ENCODE results near the gene MOB3B. TPM values are rescaled to one million over a fixed set of nuclear protein-coding genes. Genes with fewer than 3 reads are reported as not detected.

The MOB3B gene
- polyA plus RNA-seq, 2 of the 4 experiments (the other 2 are of a cell fraction) = 6.0 to 6.4 TPM

GRCh38 chr9:27476870-27477515 is 52.6 kb downstream of the MOB3B start:
- DNase-seq (ENCODE audit: low read depth in 1 of 2, low spot score in 1 of 2) = no peak
- H3K4me3 ChIP-seq = no peak overlapping the region
- ChIA-PET CTCF (interaction anchor here (1.1 to 2.0 kb wide), 3 partner anchors 11 to 143 kb away, joined by 4 to 10 read pairs (median 4); no protein-coding TSS in a partner anchor), POLR2A (no interaction called here)
- no peaks in the 10 kb centered on the region for H3K4me1 ChIP-seq
- TF ChIP-seq CHD2 (IDR thresholded peaks at IDR 0.05; ENCODE audit: low read length, partially characterized antibody) = no peak
- no peak for TF ChIP-seq JUN (IDR thresholded peaks at IDR 0.05)
- no peak for TF ChIP-seq JUNB (IDR thresholded peaks at IDR 0.05)
- whole genome bisulfite sequencing (ENCODE audit: missing lambda C conversion rate) = 60% methylated on average over 6 of the region's 6 CpGs
- peaks cover 3% of the 10 kb centered on the region; the same call in 1 of the 3 replicates for H3K9me3 ChIP-seq
- no peak overlapping the region for H3K27ac ChIP-seq
- no peak overlapping the region for H3K4me2 ChIP-seq
- ATAC-seq = no peak
- FAIRE-seq = no peak

GRCh38 chr9:27475057-27475595 is 54.5 kb downstream of the MOB3B start:
- ATAC-seq = no peak
- DNase-seq (ENCODE audit: low read depth in 1 of 2, low spot score in 1 of 2) = no peak
- H3K27ac ChIP-seq = no peak overlapping the region
- TF ChIP-seq RFX5 (IDR thresholded peaks at IDR 0.05) = no peak
- TF ChIP-seq EHF (CRISPR knock-in tag; IDR thresholded peaks at IDR 0.05) = no peak
- no peak for TF ChIP-seq FOSB (CRISPR knock-in tag; IDR thresholded peaks at IDR 0.05)
- TF ChIP-seq HEYL (CRISPR knock-in tag; IDR thresholded peaks at IDR 0.05) = no peak
- no peak for TF ChIP-seq PBX3 (IDR thresholded peaks at IDR 0.05)
- TF ChIP-seq HMGXB4 (CRISPR knock-in tag; IDR thresholded peaks at IDR 0.05; ENCODE audit: borderline replicate concordance) = no peak
- no peak for TF ChIP-seq FOXS1 (CRISPR knock-in tag; IDR thresholded peaks at IDR 0.05)
- ChIA-PET POLR2A (no interaction called here), CTCF (interaction anchor here (1.2 to 2.2 kb wide), 2 partner anchors 10 to 14 kb away, joined by 4 to 6 read pairs; no protein-coding TSS in a partner anchor)
- no peaks in the 10 kb centered on the region for H3K4me1 ChIP-seq
- H3K4me2 ChIP-seq = no peak overlapping the region
- 68% methylated on average over 7 of the region's 7 CpGs for whole genome bisulfite sequencing (ENCODE audit: missing lambda C conversion rate)
- no peak overlapping the region for H3K4me3 ChIP-seq
- no peak for FAIRE-seq
- peaks cover 3% of the 10 kb centered on the region; the same call in 1 of the 3 replicates for H3K9me3 ChIP-seq

GRCh38 chr9:27474305-27474704 is 55.3 kb downstream of the MOB3B start:
- H3K4me2 ChIP-seq = no peak overlapping the region
- TF ChIP-seq MYC (IDR thresholded peaks at IDR 0.05; ENCODE audit: borderline replicate concordance, low read length) = no peak
- TF ChIP-seq TFCP2L1 (CRISPR knock-in tag; IDR thresholded peaks at IDR 0.05) = no peak
- no peak for TF ChIP-seq POLR2AphosphoS2 (conservative IDR thresholded peaks at IDR 0.05; ENCODE audit: low read length)
- TF ChIP-seq HES2 (IDR thresholded peaks at IDR 0.05) = no peak
- no peak for TF ChIP-seq USF2 (IDR thresholded peaks at IDR 0.05)
- no peak for TF ChIP-seq ZNF302 (CRISPR knock-in tag; IDR thresholded peaks at IDR 0.05)
- no peak for TF ChIP-seq EHF (CRISPR knock-in tag; IDR thresholded peaks at IDR 0.05)
- TF ChIP-seq ZSCAN20 (CRISPR knock-in tag; IDR thresholded peaks at IDR 0.05) = no peak
- no peak for TF ChIP-seq POLR2A (IDR thresholded peaks at IDR 0.05; ENCODE audit: low read length)
- no peak for TF ChIP-seq E2F6 (IDR thresholded peaks at IDR 0.05; ENCODE audit: borderline replicate concordance, low read depth)
- no peak for TF ChIP-seq CEBPB (IDR thresholded peaks at IDR 0.05)
- TF ChIP-seq GATA3 (IDR thresholded peaks at IDR 0.05; ENCODE audit: borderline replicate concordance) = no peak
- no peak for TF ChIP-seq FOSL2 (IDR thresholded peaks at IDR 0.05)
- no peak for TF ChIP-seq FOSL2 (CRISPR knock-in tag; IDR thresholded peaks at IDR 0.05)
- no peak for TF ChIP-seq HOXA7 (CRISPR knock-in tag; IDR thresholded peaks at IDR 0.05)
- TF ChIP-seq RARB (CRISPR knock-in tag; IDR thresholded peaks at IDR 0.05) = no peak
- TF ChIP-seq HOXB13 (CRISPR knock-in tag; IDR thresholded peaks at IDR 0.05; ENCODE audit: low read depth) = no peak
- no peak overlapping the region for H3K4me3 ChIP-seq
- no peaks in the 10 kb centered on the region for H3K4me1 ChIP-seq
- no peak for DNase-seq (ENCODE audit: low read depth in 1 of 2, low spot score in 1 of 2)
- ChIA-PET CTCF (interaction anchor here (1.1 to 2.7 kb wide), 4 partner anchors 11 to 74 kb away, joined by 3 to 15 read pairs (median 5); no protein-coding TSS in a partner anchor), POLR2A (no interaction called here)
- peaks cover 3% of the 10 kb centered on the region; the same call in 1 of the 3 replicates for H3K9me3 ChIP-seq
- no peak for FAIRE-seq
- no peak overlapping the region for H3K27ac ChIP-seq
- 80% methylated on average over 1 of the region's 1 CpG for WGBS (ENCODE audit: missing lambda C conversion rate)
- ATAC-seq = no peak
